ENCODE measurements around the gene UBE2G1.
A peak's percentile ranks its signal among the peaks of the same experiment; 100 is the strongest.
"Not testable (repeated sequence)": the region's sequence is repeated elsewhere in the genome, so short reads cannot be mapped to it uniquely, and the experiment has no call there.

The UBE2G1 gene

DNA sequence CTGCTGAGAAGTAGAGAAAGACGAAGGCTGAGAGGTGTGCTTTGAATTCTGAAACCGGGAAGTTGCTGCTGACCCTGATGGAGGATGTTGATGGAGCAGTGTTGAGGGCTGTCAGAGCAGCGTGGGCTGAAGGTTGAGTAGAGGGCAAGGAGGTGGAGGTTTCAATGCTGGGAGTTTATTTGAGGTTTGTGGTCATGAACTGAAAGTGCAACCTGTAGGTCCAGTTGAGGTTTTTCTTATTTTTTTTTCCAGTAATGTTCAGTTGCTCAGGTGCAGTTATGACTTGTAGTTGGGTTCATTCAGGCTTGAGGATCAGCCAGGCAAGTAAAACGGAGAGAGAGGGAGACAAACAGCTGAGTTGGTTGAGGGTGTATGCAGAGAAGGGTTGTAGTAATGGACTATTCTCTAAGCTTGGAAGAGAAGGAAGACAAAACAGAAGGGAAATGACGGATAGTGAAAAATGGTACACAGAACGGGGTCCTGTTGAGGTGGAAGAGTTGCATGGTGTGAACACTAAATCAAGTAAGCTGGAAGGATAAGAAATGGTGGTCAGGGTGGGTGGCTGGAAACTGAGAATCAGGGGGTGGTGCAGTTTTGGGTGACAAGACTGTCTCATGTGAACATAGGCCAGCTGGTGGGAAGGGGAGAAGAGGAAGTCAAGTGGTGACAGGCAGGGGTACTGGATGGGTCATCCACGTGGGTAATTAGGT is 8.7 kb upstream of the UBE2G1 start:
- H3K4me3 ChIP-seq (ENCODE audit: low read length), result no peak overlapping the region
- no CpG with 5 or more reads among the region's 7 CpGs for WGBS (ENCODE audit: insufficient coverage, insufficient read length)
- no peak overlapping the region for H3K27ac ChIP-seq (ENCODE audit: low read length)
- no peaks in the 10 kb centered on the region for H3K4me1 ChIP-seq (ENCODE audit: control insufficient read depth, insufficient read depth, low read length)
- DNase-seq (ENCODE audit: low read depth, low spot score), result no peak
- H3K9me3 ChIP-seq (ENCODE audit: control insufficient read depth, insufficient read depth, low read length), result no peaks in the 10 kb centered on the region
- H3K36me3 ChIP-seq (ENCODE audit: control insufficient read depth, insufficient read depth, low read length), result no peaks in the 10 kb centered on the region
- no peaks in the 10 kb centered on the region for H3K27me3 ChIP-seq (ENCODE audit: control insufficient read depth, insufficient read depth, low read length)

DNA sequence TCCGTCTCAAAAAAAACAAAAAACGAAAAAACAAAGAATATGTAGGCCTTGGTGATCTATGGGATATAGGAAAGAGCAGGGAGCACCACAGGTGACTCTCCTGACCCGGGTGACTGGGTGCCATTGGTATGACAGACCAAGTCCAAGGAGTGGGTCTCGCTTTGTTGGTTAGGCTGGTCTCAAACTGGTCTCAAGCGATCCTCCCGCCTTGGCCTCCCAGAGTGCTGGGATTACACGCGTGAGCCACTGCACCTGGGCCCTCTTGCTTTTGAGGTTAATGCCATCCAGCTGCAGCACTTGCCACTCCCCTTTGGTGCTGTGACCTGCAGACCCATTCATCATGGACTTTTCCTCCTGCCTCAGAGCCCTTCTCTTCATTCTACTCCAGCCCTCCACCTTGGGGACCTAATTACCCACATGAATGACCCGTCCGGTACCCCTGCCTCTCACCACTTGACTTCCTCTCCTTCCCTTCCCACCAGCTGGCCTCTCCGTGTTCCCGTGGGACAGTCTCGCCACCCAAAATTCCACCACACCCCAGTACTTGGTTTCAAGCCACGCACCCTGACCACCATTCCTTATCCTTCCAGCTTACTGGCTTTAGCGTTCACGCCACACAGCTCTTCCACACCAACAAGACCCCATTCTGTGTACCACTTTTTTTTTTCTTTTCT is 3.2 kb upstream of the UBE2G1 start:
- Histone ChIP-seq H3K4me1 (ENCODE audit: control insufficient read depth, insufficient read depth, low read length) (no peaks in the 10 kb centered on the region), H3K9me3 (ENCODE audit: control insufficient read depth, insufficient read depth, low read length) (no peaks in the 10 kb centered on the region), H3K27me3 (ENCODE audit: control insufficient read depth, insufficient read depth, low read length) (no peaks in the 10 kb centered on the region), H3K4me3 (ENCODE audit: low read length) (no peak overlapping the region), H3K36me3 (ENCODE audit: control insufficient read depth, insufficient read depth, low read length) (no peaks in the 10 kb centered on the region), H3K27ac (ENCODE audit: low read length) (no peak overlapping the region)
- no CpG with 5 or more reads among the region's 16 CpGs for WGBS (ENCODE audit: insufficient coverage, insufficient read length)
- no peak for DNase-seq (ENCODE audit: low read depth, low spot score)

DNA sequence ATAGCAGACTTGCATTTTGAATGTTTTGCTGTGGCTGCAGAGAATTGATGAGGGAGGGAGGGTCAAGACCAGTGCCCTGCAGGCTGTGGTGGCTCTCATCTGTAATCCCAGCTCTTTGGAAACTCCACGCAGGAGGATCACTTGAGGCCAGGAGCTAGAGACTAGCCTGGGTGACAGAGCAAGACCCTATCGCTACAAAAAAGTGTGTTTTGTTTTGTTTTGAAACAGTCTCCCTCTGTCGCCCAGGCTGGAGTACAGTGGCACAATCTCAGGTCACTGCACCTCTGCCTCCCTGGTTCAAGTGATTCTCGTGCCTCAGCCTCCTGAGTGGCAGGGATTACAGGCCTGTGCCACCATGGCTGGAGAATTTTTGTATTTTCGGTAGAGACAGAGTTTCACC is 1.9 kb upstream of the UBE2G1 start:
- no peak for DNase-seq (ENCODE audit: low read depth, low spot score)
- Histone ChIP-seq H3K27ac (ENCODE audit: low read length) (no peak overlapping the region), H3K4me3 (ENCODE audit: low read length) (no peak overlapping the region), H3K27me3 (ENCODE audit: control insufficient read depth, insufficient read depth, low read length) (no peaks in the 10 kb centered on the region), H3K9me3 (ENCODE audit: control insufficient read depth, insufficient read depth, low read length) (no peaks in the 10 kb centered on the region), H3K4me1 (ENCODE audit: control insufficient read depth, insufficient read depth, low read length) (no peaks in the 10 kb centered on the region), H3K36me3 (ENCODE audit: control insufficient read depth, insufficient read depth, low read length) (no peaks in the 10 kb centered on the region)
- no CpG with 5 or more reads among the region's 5 CpGs for WGBS (ENCODE audit: insufficient coverage, insufficient read length)

DNA sequence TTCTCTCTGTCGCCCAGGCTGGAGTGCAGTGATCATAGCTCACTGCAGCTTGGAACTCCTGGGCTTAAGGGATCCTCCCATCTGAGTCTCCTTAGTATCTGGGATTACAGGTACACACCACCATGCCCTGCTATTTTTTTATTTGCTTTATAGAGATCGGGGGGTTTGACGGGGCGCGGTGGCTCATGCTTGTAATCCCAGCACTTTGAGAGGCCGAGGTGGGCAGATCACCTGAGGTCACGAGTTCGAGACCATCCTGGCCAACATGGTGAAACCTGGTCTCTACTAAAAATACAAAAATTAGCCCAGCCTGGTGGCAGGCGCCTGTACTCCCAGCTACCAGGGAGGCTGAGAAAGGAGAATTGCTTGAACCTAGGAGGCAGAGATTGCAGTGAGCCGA is 702 bp upstream of the UBE2G1 start:
- WGBS (ENCODE audit: insufficient coverage, insufficient read length), result no CpG with 5 or more reads among the region's 10 CpGs
- not testable (repeated sequence) for H3K4me3 ChIP-seq (ENCODE audit: low read length); H3K9me3 ChIP-seq (ENCODE audit: control insufficient read depth, insufficient read depth, low read length); H3K4me1 ChIP-seq (ENCODE audit: control insufficient read depth, insufficient read depth, low read length); H3K36me3 ChIP-seq (ENCODE audit: control insufficient read depth, insufficient read depth, low read length); DNase-seq (ENCODE audit: low read depth, low spot score); H3K27ac ChIP-seq (ENCODE audit: low read length); H3K27me3 ChIP-seq (ENCODE audit: control insufficient read depth, insufficient read depth, low read length)

DNA sequence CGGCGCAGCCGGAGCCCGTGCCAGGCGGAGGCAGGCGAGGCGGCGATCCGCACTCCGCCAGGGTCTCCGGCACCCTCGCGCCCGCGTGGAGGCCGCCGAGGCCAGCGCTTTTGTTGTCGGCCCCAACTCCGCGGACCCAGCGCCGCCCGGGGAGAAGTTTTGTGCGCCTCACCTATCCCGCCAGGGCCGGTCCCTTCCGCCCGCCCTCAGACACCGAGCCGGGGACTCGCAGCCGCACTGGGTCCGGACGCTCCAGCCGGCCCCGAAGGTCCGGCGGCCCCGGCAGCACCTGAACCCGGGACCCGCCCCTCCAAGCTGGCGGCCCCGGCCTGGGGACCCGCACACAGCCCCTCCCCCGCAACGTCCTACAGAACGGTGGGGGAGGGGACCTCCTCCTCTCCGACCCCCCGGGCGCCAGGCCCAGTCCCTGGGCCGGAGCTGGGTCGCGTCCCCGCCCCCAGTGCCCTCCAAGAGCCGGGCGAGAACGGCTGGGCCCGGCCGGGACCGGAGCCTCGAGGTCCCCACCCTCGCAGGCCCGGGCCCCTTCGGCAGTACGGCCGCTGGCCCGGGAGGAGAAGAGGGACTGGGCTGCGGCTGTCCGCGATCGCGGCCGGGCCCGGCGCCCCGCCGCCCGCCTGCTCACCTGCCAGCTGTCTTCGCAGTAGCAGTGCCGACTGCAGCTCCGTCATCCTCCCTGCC is 698 bp downstream of the UBE2G1 start:
- no peaks in the 10 kb centered on the region for H3K9me3 ChIP-seq (ENCODE audit: control insufficient read depth, insufficient read depth, low read length)
- WGBS (ENCODE audit: insufficient coverage, insufficient read length), result no CpG with 5 or more reads among the region's 82 CpGs
- no peaks in the 10 kb centered on the region for H3K4me1 ChIP-seq (ENCODE audit: control insufficient read depth, insufficient read depth, low read length)
- DNase-seq (ENCODE audit: low read depth, low spot score), result no peak
- no peak overlapping the region for H3K27ac ChIP-seq (ENCODE audit: low read length)
- H3K36me3 ChIP-seq (ENCODE audit: control insufficient read depth, insufficient read depth, low read length), result no peaks in the 10 kb centered on the region
- H3K27me3 ChIP-seq (ENCODE audit: control insufficient read depth, insufficient read depth, low read length), result no peaks in the 10 kb centered on the region
- peak overlapping the region; percentile 77 for H3K4me3 ChIP-seq (ENCODE audit: low read length)

DNA sequence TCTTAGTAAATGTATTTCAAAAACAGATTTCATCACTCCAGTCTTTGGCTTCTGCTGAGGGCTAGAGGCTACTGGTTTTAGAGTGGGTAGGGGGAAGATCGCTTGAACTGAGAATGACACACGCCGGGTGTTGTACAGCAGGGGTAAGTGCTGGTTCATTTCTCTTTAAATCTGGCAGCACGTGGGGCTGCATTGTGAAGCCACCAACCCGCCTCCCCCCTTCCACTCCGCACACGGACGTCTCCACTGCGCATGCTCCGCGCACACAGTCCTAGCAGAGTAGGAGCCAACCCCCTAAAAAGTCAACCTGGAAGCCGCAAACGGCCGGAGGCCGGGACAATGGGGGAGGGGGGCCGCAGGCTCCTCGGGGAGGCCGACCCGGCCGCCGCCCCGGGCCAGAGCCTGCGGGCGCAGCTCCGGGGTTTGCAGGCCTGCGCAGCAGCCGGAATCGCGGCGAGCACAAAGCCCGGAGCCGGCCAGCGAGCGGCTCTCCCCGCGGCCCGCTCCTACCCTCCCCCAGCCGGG is 1.3 kb downstream of the UBE2G1 start:
- Histone ChIP-seq H3K9me3 (ENCODE audit: control insufficient read depth, insufficient read depth, low read length) (no peaks in the 10 kb centered on the region), H3K27ac (ENCODE audit: low read length) (no peak overlapping the region), H3K4me3 (ENCODE audit: low read length) (peak overlapping the region; percentile 77), H3K4me1 (ENCODE audit: control insufficient read depth, insufficient read depth, low read length) (no peaks in the 10 kb centered on the region), H3K27me3 (ENCODE audit: control insufficient read depth, insufficient read depth, low read length) (no peaks in the 10 kb centered on the region), H3K36me3 (ENCODE audit: control insufficient read depth, insufficient read depth, low read length) (no peaks in the 10 kb centered on the region)
- peak; percentile 72 for DNase-seq (ENCODE audit: low read depth, low spot score)
- WGBS (ENCODE audit: insufficient coverage, insufficient read length), result no CpG with 5 or more reads among the region's 38 CpGs

DNA sequence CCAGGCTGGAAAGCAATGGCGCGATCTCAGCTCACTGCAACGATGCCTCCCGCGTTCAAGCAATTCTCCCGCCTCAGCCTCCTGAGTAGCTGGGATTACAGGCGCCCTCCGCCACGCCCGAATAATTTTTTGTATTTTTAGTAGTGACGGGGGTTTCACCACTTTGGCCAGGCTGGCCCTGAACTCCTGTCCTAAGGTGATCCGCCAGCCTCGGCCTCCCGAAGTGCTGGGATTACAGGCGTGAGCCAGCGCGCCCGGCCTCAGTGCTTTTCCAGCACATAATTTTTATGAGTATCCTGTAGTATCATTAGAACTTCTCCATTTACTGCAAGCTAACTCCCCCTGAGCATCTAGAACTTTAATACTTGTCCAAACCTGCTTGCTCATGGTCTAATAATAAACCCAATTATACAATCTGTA is 1.8 kb downstream of the UBE2G1 start:
- Histone ChIP-seq H3K4me1 (ENCODE audit: control insufficient read depth, insufficient read depth, low read length) (no peaks in the 10 kb centered on the region), H3K27ac (ENCODE audit: low read length) (no peak overlapping the region), H3K4me3 (ENCODE audit: low read length) (peak overlapping the region; percentile 77; the same call in 1 of the 2 replicates), H3K9me3 (ENCODE audit: control insufficient read depth, insufficient read depth, low read length) (no peaks in the 10 kb centered on the region), H3K27me3 (ENCODE audit: control insufficient read depth, insufficient read depth, low read length) (no peaks in the 10 kb centered on the region), H3K36me3 (ENCODE audit: control insufficient read depth, insufficient read depth, low read length) (no peaks in the 10 kb centered on the region)
- no peak for DNase-seq (ENCODE audit: low read depth, low spot score)
- no CpG with 5 or more reads among the region's 18 CpGs for WGBS (ENCODE audit: insufficient coverage, insufficient read length)

DNA sequence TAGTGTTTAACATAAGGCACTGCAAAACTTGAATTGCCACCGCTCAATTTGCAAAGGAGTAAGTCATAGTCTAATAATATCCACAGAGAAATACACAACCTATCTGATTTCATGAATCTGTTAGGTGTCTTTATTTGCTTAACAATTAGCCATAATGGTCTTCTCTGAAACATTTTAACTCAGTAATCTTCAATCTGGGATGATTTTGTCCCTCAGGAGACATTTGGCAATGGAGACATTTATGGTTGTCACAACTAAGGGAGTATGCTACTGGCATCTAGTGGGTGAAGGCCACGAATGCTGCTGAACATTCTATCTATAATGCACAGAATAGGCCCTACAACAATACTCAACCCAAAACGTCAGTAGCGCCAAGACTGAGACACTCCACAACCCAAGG is 4.3 kb downstream of the UBE2G1 start:
- DNase-seq (ENCODE audit: low read depth, low spot score), result no peak
- H3K36me3 ChIP-seq (ENCODE audit: control insufficient read depth, insufficient read depth, low read length), result no peaks in the 10 kb centered on the region

DNA sequence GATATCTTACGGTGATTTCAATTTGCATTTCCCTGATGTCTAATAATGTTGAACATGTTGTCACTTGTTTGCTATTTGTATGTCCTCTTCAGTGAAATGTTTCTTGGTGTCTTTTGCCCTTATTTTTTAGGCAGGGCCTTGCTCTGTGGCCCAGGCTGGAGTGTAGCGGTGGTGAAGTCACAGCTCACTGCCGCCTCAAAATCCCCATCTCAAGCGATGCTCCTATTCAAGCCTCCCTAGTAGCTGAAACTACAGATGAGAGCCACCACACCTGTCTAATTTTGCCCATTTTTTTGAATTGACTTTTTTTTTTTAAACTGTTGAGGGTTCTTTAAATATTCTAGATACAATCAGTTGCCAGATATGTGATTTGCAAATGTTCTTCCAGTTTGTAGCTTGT is 8.3 kb downstream of the UBE2G1 start:
- no peaks in the 10 kb centered on the region for H3K9me3 ChIP-seq (ENCODE audit: control insufficient read depth, insufficient read depth, low read length)
- WGBS (ENCODE audit: insufficient coverage, insufficient read length), result no CpG with 5 or more reads among the region's 4 CpGs
- no peak for DNase-seq (ENCODE audit: low read depth, low spot score)
- H3K27me3 ChIP-seq (ENCODE audit: control insufficient read depth, insufficient read depth, low read length), result no peaks in the 10 kb centered on the region
- H3K4me1 ChIP-seq (ENCODE audit: control insufficient read depth, insufficient read depth, low read length), result no peaks in the 10 kb centered on the region
- H3K4me3 ChIP-seq (ENCODE audit: low read length), result no peak overlapping the region
- no peaks in the 10 kb centered on the region for H3K36me3 ChIP-seq (ENCODE audit: control insufficient read depth, insufficient read depth, low read length)
- H3K27ac ChIP-seq (ENCODE audit: low read length), result no peak overlapping the region

More for the DNA sequence above, 4.3 kb downstream of the UBE2G1 start:
- no peaks in the 10 kb centered on the region for H3K27me3 ChIP-seq (ENCODE audit: control insufficient read depth, insufficient read depth, low read length)
- no peak overlapping the region for H3K4me3 ChIP-seq (ENCODE audit: low read length)
- H3K4me1 ChIP-seq (ENCODE audit: control insufficient read depth, insufficient read depth, low read length), result no peaks in the 10 kb centered on the region
- no CpG with 5 or more reads among the region's 4 CpGs for WGBS (ENCODE audit: insufficient coverage, insufficient read length)
- H3K9me3 ChIP-seq (ENCODE audit: control insufficient read depth, insufficient read depth, low read length), result no peaks in the 10 kb centered on the region
- H3K27ac ChIP-seq (ENCODE audit: low read length), result no peak overlapping the region

DNA sequence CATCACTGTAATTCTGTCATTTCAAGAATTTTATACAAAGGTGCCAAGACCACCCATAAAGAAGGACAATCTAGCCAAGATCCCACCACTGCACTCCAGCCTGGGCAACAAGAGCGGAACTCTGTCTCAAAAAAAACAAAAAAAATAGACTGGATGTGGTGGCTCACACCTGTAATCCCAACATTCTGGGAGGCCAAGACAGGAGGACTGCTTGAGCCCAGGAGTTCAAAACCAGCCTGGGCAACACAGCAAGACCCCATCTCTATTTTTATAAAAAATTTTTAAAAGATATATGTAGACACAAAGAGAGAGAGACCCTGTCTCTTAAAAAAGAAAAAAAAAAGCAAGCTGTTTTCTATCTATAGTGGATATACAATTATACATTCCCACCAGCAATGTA is 8.8 kb downstream of the UBE2G1 start:
- Histone ChIP-seq H3K27ac (ENCODE audit: low read length) (no peak overlapping the region), H3K27me3 (ENCODE audit: control insufficient read depth, insufficient read depth, low read length) (no peaks in the 10 kb centered on the region), H3K36me3 (ENCODE audit: control insufficient read depth, insufficient read depth, low read length) (no peaks in the 10 kb centered on the region), H3K9me3 (ENCODE audit: control insufficient read depth, insufficient read depth, low read length) (no peaks in the 10 kb centered on the region), H3K4me1 (ENCODE audit: control insufficient read depth, insufficient read depth, low read length) (no peaks in the 10 kb centered on the region), H3K4me3 (ENCODE audit: low read length) (no peak overlapping the region)
- no CpG with 5 or more reads among the region's 1 CpG for WGBS (ENCODE audit: insufficient coverage, insufficient read length)
- DNase-seq (ENCODE audit: low read depth, low spot score), result no peak
